ENCODE data around the gene CD109.

DNA sequence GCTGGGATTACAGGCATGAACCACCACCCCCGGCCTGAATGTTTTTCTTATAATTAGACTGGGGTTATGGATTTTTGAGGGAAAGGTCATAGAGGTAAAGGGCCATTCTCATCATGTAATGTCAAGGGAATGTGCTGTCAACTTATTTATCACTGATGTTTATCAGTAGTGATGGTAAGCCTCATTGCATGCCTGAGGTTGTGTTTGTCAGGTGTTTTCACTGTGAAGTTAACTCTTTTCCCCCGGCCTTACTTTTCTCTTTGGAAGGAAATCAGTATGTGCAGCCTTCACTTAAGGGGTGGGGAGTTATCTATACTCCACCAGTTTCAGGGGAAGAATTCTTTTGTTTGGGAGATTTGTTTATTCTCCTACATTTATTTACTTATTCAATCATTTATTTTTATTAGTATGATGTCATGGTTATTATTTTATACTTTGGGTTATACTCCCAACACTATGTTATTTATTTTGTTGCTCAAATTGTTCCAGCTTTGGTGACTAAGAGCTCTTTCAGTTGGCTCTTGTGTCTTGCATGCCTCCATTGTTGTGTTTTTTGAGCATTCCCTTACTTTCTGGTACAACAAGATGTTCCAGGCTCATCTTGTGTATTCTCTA is 39.4 kb upstream of the CD109 start:
- TF ChIP-seq, protein P1, sequence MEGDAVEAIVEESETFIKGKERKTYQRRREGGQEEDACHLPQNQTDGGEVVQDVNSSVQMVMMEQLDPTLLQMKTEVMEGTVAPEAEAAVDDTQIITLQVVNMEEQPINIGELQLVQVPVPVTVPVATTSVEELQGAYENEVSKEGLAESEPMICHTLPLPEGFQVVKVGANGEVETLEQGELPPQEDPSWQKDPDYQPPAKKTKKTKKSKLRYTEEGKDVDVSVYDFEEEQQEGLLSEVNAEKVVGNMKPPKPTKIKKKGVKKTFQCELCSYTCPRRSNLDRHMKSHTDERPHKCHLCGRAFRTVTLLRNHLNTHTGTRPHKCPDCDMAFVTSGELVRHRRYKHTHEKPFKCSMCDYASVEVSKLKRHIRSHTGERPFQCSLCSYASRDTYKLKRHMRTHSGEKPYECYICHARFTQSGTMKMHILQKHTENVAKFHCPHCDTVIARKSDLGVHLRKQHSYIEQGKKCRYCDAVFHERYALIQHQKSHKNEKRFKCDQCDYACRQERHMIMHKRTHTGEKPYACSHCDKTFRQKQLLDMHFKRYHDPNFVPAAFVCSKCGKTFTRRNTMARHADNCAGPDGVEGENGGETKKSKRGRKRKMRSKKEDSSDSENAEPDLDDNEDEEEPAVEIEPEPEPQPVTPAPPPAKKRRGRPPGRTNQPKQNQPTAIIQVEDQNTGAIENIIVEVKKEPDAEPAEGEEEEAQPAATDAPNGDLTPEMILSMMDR (conservative IDR thresholded peaks at IDR 0.05), result no peak
- no peak for TF ChIP-seq ZFX (IDR thresholded peaks at IDR 0.05)

Measured in C4-2B (cell line).